ENCODE data around the gene AMZ2. TPM values are rescaled to one million over a fixed set of nuclear protein-coding genes. Genes with fewer than 3 reads are reported as not detected.

Gene AMZ2
- total RNA-seq, 1 experiment from 2014 or later, result 54.6 TPM

DNA sequence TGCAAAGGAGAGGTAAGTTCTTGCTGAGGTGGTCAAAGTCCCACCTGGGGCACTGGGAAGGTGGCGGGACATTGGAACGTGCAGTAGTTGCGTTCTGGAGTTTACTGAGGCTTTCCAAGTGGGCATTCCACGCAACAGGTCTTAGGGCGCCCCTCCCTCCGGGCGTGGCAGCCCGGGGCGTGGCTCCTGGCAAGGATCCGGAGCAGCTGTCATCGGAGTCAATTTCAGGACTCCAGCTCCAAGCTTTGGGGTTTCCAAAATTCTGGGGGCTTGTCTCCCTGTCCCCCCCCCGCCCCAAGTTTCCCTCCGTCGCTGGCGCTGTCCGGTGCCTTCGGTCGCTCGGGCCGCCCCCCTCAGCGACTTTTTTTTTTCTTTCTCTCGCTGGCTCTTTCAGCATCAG, 43.1 kb upstream of the AMZ2 start:
- TF ChIP-seq, protein P1, sequence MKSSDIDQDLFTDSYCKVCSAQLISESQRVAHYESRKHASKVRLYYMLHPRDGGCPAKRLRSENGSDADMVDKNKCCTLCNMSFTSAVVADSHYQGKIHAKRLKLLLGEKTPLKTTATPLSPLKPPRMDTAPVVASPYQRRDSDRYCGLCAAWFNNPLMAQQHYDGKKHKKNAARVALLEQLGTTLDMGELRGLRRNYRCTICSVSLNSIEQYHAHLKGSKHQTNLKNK (CRISPR knock-in tag; IDR thresholded peaks at IDR 0.05), result no peak
- TF ChIP-seq, protein P2, sequence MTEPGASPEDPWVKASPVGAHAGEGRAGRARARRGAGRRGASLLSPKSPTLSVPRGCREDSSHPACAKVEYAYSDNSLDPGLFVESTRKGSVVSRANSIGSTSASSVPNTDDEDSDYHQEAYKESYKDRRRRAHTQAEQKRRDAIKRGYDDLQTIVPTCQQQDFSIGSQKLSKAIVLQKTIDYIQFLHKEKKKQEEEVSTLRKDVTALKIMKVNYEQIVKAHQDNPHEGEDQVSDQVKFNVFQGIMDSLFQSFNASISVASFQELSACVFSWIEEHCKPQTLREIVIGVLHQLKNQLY (CRISPR knock-in tag; IDR thresholded peaks at IDR 0.05), result no peak
- TF ChIP-seq NFATC4 (CRISPR knock-in tag; IDR thresholded peaks at IDR 0.05) (no peak), TP53 (CRISPR knock-in tag; IDR thresholded peaks at IDR 0.05) (no peak), ZNF416 (CRISPR knock-in tag; IDR thresholded peaks at IDR 0.05) (no peak), ESRRA (CRISPR knock-in tag; IDR thresholded peaks at IDR 0.05; ENCODE audit: borderline replicate concordance) (no peak), FOXP1 (CRISPR knock-in tag; IDR thresholded peaks at IDR 0.05; ENCODE audit: borderline replicate concordance) (no peak), ZNF317 (CRISPR knock-in tag; IDR thresholded peaks at IDR 0.05; ENCODE audit: borderline replicate concordance, low read depth) (no peak), JAZF1 (CRISPR knock-in tag; IDR thresholded peaks at IDR 0.05) (no peak), HMGA2 (CRISPR knock-in tag; IDR thresholded peaks at IDR 0.05) (no peak), TEAD4 (CRISPR knock-in tag; IDR thresholded peaks at IDR 0.05) (no peak), ETV6 (CRISPR knock-in tag; IDR thresholded peaks at IDR 0.05) (no peak)
- TF ChIP-seq, protein P3, sequence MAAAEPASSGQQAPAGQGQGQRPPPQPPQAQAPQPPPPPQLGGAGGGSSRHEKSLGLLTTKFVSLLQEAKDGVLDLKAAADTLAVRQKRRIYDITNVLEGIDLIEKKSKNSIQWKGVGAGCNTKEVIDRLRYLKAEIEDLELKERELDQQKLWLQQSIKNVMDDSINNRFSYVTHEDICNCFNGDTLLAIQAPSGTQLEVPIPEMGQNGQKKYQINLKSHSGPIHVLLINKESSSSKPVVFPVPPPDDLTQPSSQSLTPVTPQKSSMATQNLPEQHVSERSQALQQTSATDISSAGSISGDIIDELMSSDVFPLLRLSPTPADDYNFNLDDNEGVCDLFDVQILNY (CRISPR knock-in tag; IDR thresholded peaks at IDR 0.05), result no peak
- TF ChIP-seq, protein P4, sequence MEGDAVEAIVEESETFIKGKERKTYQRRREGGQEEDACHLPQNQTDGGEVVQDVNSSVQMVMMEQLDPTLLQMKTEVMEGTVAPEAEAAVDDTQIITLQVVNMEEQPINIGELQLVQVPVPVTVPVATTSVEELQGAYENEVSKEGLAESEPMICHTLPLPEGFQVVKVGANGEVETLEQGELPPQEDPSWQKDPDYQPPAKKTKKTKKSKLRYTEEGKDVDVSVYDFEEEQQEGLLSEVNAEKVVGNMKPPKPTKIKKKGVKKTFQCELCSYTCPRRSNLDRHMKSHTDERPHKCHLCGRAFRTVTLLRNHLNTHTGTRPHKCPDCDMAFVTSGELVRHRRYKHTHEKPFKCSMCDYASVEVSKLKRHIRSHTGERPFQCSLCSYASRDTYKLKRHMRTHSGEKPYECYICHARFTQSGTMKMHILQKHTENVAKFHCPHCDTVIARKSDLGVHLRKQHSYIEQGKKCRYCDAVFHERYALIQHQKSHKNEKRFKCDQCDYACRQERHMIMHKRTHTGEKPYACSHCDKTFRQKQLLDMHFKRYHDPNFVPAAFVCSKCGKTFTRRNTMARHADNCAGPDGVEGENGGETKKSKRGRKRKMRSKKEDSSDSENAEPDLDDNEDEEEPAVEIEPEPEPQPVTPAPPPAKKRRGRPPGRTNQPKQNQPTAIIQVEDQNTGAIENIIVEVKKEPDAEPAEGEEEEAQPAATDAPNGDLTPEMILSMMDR (IDR thresholded peaks at IDR 0.05), result no peak
- TF ChIP-seq, protein P5, sequence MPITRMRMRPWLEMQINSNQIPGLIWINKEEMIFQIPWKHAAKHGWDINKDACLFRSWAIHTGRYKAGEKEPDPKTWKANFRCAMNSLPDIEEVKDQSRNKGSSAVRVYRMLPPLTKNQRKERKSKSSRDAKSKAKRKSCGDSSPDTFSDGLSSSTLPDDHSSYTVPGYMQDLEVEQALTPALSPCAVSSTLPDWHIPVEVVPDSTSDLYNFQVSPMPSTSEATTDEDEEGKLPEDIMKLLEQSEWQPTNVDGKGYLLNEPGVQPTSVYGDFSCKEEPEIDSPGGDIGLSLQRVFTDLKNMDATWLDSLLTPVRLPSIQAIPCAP (CRISPR knock-in tag; IDR thresholded peaks at IDR 0.05), result no peak
- TF ChIP-seq, protein P6, sequence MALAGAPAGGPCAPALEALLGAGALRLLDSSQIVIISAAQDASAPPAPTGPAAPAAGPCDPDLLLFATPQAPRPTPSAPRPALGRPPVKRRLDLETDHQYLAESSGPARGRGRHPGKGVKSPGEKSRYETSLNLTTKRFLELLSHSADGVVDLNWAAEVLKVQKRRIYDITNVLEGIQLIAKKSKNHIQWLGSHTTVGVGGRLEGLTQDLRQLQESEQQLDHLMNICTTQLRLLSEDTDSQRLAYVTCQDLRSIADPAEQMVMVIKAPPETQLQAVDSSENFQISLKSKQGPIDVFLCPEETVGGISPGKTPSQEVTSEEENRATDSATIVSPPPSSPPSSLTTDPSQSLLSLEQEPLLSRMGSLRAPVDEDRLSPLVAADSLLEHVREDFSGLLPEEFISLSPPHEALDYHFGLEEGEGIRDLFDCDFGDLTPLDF (CRISPR knock-in tag; IDR thresholded peaks at IDR 0.05), result no peak
- TF ChIP-seq, protein P7, sequence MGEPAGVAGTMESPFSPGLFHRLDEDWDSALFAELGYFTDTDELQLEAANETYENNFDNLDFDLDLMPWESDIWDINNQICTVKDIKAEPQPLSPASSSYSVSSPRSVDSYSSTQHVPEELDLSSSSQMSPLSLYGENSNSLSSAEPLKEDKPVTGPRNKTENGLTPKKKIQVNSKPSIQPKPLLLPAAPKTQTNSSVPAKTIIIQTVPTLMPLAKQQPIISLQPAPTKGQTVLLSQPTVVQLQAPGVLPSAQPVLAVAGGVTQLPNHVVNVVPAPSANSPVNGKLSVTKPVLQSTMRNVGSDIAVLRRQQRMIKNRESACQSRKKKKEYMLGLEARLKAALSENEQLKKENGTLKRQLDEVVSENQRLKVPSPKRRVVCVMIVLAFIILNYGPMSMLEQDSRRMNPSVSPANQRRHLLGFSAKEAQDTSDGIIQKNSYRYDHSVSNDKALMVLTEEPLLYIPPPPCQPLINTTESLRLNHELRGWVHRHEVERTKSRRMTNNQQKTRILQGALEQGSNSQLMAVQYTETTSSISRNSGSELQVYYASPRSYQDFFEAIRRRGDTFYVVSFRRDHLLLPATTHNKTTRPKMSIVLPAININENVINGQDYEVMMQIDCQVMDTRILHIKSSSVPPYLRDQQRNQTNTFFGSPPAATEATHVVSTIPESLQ (CRISPR knock-in tag; IDR thresholded peaks at IDR 0.05), result no peak
- H3K27ac Mint-ChIP-seq, result no peak overlapping the region
- no peak for DNase-seq (ENCODE audit: low spot score)
- ChIA-PET POLR2A (interaction anchor here (1.1 kb wide), 1 partner anchor 28 kb away, joined by 3 read pairs; no protein-coding TSS in a partner anchor), CTCF (interaction anchor here (0.6 to 3.4 kb wide), 16 partner anchors 9 to 567 kb away, joined by 3 to 11 read pairs (median 3); no protein-coding TSS in a partner anchor)
- H3K9me3 Mint-ChIP-seq, result no peaks in the 10 kb centered on the region
- H3K4me1 Mint-ChIP-seq, result peaks cover 23% of the 10 kb centered on the region
- H3K36me3 Mint-ChIP-seq, result peaks cover 8% of the 10 kb centered on the region
- peaks cover 54% of the 10 kb centered on the region for H3K27me3 Mint-ChIP-seq (ENCODE audit: low read depth)
- no peak for ATAC-seq
- peak overlapping the region; percentile 85 for H3K4me3 Mint-ChIP-seq

DNA sequence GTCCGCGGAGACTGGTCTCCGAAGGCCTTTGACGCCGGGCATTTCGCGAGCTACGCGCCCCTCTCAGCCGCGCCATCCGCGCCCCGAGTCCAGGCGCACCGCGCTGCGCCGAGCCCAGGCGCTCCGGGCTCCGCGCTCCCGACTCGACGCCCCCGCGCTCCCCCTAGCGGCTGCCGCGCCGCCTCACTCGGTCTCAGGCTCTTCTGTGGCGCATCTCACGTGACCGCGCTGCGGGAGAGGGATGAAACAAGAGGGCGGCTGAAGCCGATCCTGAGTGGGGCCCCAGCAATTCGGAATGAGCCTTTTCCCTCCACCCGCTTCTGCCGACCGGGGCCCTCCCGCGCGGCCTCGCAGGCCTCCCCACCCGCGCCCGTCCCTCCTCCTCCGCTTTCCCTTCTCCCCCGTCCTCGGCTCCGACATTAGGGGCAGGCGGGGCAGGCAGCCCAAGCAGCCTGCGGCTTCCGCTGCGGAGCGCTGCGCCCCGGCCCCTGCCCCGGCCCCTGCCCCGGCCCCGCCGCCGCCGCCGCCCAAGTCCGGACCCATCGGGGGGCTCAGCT, 42.5 kb upstream of the AMZ2 start:
- Mint-ChIP-seq H3K36me3 (peaks cover 12% of the 10 kb centered on the region), H3K4me1 (peaks cover 18% of the 10 kb centered on the region), H3K27me3 (ENCODE audit: low read depth) (peaks cover 48% of the 10 kb centered on the region), H3K4me3 (peak overlapping the region; percentile 85), H3K27ac (no peak overlapping the region), H3K9me3 (no peaks in the 10 kb centered on the region)
- ATAC-seq (peak; percentile 75), DNase-seq (ENCODE audit: low spot score) (peak; percentile 90)
- POLR2A ChIA-PET, result interaction anchor here (1.1 kb wide), 1 partner anchor 29 kb away, joined by 3 read pairs; no protein-coding TSS in a partner anchor
- CTCF ChIA-PET, result interaction anchor here (0.6 to 3.4 kb wide), 16 partner anchors 9 to 567 kb away, joined by 3 to 11 read pairs (median 3); no protein-coding TSS in a partner anchor
- no peak for TF ChIP-seq ZNF263 (CRISPR knock-in tag; IDR thresholded peaks at IDR 0.05; ENCODE audit: low read depth)
- TF ChIP-seq, protein P8, sequence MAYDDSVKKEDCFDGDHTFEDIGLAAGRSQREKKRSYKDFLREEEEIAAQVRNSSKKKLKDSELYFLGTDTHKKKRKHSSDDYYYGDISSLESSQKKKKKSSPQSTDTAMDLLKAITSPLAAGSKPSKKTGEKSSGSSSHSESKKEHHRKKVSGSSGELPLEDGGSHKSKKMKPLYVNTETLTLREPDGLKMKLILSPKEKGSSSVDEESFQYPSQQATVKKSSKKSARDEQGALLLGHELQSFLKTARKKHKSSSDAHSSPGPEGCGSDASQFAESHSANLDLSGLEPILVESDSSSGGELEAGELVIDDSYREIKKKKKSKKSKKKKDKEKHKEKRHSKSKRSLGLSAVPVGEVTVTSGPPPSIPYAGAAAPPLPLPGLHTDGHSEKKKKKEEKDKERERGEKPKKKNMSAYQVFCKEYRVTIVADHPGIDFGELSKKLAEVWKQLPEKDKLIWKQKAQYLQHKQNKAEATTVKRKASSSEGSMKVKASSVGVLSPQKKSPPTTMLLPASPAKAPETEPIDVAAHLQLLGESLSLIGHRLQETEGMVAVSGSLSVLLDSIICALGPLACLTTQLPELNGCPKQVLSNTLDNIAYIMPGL (CRISPR knock-in tag; IDR thresholded peaks at IDR 0.05), result peak; percentile 98
- TF ChIP-seq, protein P9, sequence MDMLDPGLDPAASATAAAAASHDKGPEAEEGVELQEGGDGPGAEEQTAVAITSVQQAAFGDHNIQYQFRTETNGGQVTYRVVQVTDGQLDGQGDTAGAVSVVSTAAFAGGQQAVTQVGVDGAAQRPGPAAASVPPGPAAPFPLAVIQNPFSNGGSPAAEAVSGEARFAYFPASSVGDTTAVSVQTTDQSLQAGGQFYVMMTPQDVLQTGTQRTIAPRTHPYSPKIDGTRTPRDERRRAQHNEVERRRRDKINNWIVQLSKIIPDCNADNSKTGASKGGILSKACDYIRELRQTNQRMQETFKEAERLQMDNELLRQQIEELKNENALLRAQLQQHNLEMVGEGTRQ (CRISPR knock-in tag; IDR thresholded peaks at IDR 0.05), result peak; percentile 95
- TF ChIP-seq, protein P5 (CRISPR knock-in tag; IDR thresholded peaks at IDR 0.05), result 0 out of 2 replicates have a peak, but pooled peaks have one; percentile 59

Data from WTC11 (cell line).